ENCODE results near the gene GDF2.

The GDF2 gene

DNA sequence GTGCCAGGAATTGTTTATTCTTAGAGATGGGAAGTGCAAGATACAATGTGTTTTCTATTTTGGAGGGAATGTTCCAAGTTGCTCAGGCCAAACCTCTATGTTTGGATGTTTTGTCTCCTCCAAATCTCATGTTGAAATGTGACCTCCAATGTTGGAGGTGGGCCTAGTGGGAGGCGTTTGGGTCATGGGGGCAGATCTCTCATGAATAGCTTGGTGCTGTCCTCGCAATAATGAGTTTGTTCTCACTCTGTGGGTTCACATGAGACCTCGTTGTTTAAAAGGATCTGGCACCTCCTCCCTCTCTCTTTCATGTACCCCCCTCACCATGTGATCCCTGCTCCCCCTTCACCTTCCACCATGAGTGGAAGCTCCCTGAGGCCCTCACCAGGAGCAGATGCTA lies 30.6 kb upstream of the GDF2 start:
- no peak for DNase-seq (ENCODE audit: low spot score)

DNA sequence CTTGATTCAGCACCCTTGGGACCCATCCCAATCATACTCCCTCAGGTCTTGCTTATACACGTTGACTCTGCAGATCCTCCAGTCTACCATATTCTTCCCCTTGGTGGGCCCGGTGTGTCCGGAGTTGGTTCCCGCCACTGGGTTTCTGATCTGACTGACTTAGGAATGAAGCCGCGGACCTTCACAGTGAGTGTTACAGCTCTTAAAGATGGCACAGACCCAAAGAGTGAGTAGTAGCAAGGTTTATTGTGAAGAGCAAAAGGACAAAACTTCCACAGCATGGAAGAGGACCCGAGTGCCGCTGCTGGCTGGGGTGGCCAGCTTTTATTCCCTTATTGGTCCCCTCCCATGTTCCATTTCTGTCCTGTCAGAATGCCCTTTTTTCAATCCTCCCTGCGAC lies 28.2 kb upstream of the GDF2 start:
- DNase-seq (ENCODE audit: low spot score), result no peak

DNA sequence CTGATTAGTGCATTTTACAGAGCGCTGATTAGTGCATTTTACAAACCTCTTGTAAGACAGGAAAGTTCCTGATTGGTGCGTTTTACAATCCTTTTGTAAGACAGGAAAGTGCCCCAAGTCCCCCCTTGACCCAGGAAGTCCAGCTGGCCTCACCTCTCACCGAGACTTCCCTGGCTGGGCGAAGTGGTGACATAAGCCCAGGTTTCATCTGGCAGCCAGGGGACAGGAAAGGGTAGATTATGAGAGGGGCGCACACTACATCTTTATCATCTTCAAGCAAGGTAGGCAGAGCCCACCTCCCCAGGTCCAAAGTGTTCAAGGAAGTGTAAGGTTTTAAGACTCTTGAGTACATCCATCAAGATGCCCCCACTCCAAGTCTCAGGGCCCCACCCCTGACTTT lies 27.8 kb upstream of the GDF2 start:
- no peak for DNase-seq (ENCODE audit: low spot score)

DNA sequence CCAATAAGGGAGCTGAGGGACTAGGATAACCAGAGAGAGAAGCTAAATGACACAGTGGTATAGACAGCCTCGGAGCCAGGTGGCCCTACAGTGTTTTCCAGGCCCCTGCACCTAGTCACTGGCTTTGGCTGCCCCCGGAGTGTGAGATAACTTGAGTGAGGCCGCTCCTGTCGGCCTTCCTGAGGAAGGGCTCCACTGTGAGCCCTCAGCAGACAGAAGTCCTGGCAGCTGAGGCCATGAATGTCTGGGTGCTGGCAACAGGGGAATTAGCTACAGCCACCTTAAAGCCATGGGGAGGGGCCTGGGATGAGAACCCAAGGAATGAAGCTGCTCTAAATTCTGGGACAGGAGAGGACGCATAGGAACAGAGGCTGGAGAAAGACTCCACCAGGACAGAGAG lies 26.8 kb upstream of the GDF2 start:
- no peak for DNase-seq (ENCODE audit: low spot score)

DNA sequence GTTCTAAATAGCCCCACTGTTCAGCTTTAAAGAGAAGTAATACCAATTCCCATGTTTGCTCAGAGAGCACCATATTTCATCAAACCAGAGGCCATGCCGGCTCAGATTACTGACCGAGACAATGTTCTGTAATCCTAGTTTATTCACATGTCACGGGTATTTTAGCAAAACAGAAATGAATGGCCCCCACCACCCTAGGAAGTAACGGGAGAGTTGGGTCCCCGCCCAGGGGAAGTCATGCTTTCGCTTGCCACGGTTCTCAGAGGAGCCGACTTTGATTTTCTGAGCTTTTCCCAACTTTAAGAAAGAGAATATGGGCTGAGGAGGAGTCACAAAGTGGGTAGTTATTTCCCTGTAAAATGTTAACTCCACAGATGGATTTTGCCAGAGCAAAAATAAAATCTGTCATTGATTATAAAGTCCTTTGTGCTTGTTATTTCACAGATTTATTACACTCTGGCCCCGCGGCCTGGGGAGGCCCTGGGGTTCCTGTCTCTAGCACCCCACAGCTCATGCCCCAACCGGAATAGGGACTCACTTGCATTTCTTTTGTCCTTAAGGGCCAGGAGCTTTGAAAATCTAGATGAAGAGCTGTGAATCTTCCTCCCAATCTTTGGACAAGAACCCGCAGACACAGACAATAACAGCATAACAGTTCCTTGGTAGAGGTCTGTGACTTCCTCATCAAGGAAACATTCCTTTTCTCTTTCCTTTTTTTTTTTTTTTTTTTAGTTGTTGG lies 25.9 kb upstream of the GDF2 start:
- no peak for DNase-seq (ENCODE audit: low spot score)

DNA sequence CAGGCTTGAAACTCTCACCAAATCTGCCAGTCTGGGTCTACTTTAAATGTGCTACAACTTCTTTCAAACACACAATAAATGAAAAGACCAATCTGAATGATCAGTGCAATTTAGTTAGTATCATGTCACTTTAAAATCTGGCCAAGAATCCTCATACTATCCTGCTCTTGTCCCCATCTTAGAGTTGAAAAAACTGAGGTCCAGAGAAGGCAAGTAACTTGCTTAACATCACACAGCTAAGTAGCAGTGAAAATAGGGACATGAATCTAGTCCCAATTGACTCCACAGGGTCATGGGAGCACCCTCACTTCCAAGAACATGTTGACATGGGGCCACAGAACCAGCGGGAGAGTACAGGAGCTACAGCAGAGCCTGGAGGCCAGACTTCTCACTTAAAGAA lies 25.3 kb upstream of the GDF2 start:
- no peak for DNase-seq (ENCODE audit: low spot score)

DNA sequence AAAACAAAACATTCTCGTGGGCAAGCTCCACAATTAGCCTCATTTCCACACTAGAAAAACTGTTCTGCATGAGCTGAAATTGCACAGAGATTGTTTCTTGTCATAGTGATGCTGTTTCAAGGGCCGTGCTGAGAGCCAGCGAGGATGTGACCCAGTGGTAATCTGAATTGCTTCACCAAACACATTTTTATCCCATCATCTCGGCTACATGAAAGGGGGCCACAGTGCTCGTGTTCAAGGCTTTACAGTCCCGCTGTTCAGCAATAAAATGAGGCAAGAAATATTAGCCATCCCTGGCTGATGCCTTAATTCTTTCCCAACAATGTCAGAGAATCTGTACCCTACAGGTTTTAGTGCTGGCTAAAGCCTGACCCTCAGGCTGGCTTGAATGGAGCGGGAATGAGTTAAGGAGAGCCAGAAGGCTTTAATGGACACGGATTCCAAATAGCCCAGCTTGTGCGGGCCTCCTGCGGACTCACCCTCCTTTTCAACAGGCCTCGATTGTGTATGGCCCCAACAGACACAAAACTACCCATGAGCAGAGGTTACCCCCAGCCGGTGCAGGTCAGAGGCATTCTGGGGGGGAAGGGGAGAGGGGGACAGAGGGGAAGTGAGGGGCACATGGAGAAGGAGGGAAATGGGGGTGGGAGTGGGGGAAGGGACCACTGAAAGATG lies 24.3 kb upstream of the GDF2 start:
- DNase-seq (ENCODE audit: low spot score), result no peak

DNA sequence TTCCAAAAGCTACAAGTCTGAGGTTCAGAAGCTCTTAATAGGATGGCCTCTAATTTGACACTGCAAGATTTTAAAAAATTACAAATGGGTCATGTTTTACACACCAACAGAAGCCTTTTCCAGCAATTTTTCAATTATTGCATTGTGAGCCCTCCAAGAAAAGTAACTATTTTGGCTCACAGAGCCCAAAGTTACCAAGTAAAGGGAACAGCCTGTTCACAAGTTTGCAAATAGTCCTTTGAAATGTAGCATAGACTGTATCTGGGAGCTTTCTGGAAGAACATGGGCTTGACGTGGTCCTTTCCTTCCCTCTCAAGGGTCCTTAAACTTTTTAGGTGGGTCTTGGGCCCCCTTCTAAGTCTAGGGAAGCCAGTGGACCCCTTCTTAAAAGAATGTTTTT lies 23.5 kb upstream of the GDF2 start:
- DNase-seq (ENCODE audit: low spot score), result no peak

DNA sequence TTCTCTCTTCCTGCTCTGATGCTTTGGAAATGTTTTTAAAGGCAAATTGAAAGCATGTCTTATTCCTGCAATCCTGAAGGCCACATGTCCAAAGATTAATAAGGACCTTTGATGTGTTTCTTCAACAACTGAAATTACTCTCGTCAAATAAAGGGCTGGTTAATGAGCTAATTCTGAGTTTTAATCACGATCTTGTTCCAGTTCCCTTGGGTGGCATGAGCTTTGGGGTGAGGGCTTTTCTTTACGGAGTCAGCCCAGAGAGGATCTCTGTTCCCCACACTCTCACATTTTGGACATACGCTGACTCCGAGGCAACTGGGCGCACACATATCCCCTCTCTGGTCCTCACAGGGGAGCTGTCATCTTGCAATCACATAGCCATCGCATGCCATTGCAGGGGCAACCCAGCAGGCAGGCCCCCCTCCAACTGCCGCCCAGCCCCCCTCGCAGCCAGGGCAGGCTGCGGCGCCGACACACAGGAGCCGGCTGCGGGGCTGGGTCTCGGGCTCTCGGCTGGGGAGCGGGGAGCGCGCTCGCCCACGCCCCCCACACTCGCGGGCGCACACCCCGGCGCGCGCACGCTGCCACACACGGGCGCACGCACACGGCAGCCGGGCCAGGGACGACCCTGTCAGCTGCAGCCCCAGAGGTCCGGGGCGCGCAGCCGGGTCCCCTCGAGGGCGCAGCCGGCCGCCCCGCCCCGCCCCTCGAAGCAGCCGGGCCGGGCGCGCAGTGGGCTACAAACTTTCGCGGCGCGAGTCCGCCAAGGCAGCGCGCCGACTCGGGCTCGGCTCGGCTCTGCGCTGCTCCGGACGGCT lies 22.4 kb upstream of the GDF2 start, which contains the start of gene GDF10:
GDF10 (plus strand) TSS at position 587 of the 818 bp plus-strand sequence. CDS start 455 bp downstream, outside the sequence.
- DNase-seq (ENCODE audit: low spot score), result no peak

DNA sequence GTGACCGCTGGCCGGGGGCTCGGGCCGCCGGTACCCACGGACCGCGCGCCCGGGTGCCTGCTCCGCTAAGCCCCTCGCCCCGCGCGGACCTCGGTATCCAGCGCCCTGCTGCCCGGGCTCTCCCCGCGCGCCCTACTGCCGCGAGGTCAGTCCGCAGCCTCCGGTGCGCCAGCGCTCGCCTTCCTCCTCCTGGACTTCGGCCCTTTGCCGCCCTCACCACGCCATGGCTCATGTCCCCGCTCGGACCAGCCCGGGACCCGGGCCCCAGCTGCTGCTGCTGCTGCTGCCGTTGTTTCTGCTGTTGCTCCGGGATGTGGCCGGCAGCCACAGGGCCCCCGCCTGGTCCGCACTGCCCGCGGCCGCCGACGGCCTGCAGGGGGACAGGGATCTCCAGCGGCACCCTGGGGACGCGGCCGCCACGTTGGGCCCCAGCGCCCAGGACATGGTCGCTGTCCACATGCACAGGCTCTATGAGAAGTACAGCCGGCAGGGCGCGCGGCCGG lies 21.8 kb upstream of the GDF2 start:
- no peak for DNase-seq (ENCODE audit: low spot score)

DNA sequence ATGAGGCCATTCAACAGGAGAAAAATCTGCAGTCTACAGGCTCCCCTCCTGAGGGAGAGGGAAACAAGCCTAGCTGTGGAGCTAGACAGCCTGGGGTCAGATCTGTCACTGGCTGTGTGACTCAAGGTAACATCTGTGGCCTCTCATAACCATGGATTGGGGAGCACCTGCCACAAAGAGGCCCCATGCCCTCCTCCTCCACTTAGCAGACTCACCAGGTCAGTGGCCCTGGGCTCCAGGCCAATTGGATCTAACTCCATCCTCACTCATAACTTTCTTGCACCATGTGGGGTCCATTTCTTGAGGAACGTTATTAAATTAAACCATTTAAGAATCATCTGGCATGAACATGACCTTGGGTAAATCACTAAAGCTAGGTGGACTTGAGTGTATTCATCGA lies 20.4 kb upstream of the GDF2 start:
- DNase-seq (ENCODE audit: low spot score), result no peak

DNA sequence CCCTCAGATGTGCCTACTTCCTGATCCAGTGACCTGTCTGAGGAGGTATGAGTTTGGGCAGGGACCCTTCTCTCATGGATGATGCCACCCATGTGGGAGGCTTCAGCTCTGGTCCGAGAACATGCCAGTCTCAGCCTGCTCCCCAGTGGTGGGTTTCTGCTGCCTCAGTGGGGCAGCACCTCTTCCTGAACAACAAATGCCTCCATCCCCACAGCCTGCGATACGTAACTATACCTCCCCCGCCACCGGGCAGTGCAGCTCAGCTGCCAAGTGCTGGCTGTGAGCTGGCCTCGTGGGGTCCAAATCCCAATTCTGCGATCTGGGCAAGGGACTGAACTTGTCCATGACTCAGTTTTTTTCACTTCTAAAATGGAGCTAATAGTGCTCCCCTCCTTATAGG lies 19.1 kb upstream of the GDF2 start:
- DNase-seq (ENCODE audit: low spot score), result no peak

DNA sequence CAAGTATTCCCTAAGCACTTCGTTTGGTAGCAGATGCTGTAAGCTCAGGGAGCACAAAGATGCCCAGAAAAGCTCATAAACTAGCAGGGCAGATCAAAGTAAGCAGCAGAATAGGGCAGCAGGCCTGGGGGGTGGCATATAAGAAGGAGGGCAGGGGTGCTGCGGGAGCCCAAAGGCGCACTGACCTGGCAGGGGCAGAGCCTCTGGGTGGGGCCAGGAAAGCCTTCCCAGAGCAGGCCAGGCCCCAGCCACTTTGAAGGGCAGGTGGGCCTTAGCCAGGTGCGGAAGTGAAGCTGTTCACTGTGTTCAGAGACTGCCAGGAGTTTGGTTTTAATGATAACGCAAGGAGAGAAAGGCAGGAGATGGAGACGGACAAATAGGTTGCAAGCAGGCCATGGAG lies 18.4 kb upstream of the GDF2 start:
- no peak for DNase-seq (ENCODE audit: low spot score)

DNA sequence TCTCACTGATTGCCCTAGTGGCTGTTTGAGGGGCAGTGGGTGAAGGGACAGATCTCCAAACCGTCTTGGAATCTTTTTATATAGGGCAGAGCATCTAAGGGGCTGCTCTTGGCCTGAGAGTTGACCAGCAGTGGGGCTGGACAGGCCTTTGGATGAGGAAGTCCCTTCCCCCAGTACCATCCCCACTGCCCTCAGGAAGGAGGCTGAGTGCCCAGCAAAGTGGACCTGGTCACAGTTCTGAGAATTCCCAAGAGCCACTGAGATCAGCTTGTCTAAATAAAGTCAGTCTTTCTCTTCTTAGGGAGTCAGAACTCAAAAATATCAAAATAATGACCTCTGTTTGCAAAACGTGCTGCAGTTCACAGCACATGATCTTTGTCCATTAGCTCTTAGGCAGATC lies 16.7 kb upstream of the GDF2 start:
- DNase-seq (ENCODE audit: low spot score), result no peak

DNA sequence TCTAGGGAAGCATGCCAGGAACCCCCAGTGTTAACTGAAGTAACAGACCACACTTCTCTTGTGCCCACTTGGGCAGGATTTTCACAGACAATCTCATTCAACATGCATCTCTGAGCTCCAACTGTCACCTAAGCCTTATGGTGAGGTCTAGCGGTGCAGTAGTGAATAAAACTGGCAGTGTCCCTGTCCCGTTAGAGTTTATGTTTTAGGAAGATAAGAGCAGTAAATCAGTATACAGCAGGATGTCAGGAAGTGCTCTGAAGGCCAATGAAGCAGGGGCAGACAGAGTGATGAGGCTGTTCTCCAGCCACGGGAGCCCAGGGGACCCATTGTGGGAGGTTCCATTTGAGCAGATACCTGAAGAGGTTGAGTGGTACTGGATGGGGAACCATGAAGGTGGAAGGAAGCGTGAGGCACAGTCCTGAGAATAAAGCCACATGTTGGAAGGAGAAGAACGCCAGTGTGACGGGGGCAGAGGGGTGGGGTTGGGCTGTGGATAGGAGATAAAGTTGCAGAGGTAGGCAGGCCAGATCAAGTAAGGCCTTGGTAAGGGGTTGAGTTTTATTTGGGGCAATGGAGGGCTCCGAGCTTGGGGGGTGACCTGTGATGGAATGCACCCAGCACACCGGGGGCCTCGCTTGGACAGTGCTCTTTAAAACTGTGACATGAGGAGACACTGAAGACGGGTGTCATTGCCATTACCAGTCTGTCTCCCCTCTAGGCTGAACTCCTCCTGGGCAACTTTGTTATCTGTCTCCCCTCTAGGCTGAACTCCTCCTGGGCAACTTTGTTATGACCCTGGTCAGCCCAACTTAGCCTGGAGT lies 15.7 kb upstream of the GDF2 start:
- DNase-seq (ENCODE audit: low spot score), result no peak

DNA sequence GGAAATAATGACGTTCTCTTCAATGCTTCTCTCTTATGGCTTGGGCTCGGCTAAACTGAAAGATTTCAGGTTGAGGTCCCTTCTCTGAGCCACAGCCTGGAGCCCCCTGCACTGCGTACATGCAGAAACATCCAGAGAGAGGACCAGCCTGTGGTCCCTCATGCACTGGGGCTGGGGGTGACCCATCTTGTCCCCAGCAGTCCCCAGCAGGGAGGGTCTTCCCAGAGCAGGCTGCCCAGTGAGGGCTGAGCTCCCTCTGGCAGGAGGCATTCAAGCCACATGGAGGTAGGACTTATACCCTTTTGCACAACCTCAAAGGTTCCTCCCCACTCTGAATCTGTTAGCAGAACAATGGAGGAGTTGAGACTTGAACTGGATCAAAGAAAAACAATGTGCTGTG lies 14.9 kb upstream of the GDF2 start:
- no peak for DNase-seq (ENCODE audit: low spot score)

DNA sequence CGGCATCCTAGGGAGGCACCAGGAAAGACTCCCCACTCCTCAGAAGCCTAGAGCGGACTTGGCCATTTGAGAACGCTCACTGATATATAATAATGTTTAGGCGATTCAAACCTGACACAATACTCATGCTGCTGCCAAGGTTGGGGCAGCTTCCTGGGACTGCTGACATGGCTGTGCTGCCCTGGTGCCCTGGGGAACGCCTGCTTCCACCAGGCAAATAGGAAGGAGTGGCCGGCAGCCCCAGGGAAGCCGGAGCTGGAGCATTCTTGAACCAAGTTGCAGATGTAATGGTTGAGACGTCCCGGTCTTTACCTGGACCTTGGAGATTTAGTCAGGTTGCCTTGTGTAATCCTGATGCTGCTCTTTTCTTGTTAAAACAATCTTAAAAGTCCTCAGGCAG lies 13.5 kb upstream of the GDF2 start:
- no peak for DNase-seq (ENCODE audit: low spot score)

DNA sequence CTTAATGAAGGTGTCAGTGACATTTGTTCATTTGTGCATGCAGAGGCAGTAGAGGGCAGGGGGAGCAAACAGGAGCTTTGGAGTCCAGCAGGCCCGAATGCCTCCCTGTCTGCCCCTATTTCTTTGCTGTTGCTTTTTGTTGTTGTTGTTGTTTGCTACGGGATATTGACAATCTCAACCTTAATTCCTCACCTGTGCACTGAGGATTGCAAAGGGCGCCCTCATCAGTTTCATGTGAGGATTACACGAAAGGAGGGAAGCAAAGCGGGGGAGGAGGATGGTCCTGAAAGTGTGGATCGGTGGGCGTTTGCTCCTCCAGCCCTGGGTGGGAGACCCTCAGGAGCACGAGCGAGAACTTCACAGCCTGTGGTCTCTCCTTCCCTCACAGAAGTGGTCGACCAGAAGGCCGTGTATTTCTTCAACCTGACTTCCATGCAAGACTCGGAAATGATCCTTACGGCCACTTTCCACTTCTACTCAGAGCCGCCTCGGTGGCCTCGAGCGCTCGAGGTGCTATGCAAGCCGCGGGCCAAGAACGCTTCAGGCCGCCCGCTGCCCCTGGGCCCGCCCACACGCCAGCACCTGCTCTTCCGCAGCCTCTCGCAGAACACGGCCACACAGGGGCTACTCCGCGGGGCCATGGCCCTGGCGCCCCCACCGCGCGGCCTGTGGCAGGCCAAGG lies 12.7 kb upstream of the GDF2 start:
- DNase-seq (ENCODE audit: low spot score), result no peak

DNA sequence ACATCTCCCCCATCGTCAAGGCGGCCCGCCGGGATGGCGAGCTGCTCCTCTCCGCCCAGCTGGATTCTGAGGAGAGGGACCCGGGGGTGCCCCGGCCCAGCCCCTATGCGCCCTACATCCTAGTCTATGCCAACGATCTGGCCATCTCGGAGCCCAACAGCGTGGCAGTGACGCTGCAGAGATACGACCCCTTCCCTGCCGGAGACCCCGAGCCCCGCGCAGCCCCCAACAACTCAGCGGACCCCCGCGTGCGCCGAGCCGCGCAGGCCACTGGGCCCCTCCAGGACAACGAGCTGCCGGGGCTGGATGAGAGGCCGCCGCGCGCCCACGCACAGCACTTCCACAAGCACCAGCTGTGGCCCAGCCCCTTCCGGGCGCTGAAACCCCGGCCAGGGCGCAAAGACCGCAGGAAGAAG lies 12.2 kb upstream of the GDF2 start:
- DNase-seq (ENCODE audit: low spot score), result no peak

DNA sequence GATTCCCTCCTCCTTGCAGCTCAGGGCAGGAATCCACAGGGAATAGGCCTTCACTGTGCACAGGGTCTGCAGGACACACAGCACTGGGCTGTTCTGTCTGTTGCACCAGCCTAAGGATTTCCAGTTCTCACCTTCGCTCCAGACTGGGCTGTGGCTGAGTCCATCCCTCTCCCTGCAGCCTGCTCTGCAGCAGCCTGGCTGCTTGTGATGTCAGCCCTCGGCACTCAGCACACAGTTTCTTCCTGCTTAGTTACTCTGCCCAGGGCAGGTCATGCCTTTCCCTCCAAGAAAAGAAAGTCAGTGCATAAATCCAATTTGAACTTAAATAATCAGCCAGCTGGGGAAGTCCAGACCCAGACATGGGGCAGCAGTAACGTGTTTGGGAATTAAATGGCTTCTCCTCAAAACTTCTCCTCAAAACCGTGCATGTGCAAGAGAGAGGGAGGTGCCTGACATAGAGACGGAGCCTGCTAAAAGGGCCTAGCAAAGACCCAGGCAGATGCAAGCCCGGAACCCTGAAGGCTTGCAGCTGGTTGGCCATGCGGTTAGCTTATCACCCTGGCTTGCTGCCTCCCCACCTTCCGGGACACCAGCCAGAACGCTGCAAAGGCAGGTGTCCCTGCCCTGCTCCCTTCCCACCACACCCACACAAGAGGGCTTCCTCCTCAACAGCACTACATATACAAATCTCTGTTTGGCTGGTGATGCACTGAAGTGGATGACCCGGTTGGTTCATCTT lies 10.9 kb upstream of the GDF2 start:
- no peak for DNase-seq (ENCODE audit: low spot score)

Data from hepatic stellate cell (primary cell).